ENCODE measurements around the gene SCYGR2. TPM values are rescaled to one million over a fixed set of nuclear protein-coding genes. Genes with fewer than 3 reads are reported as not detected.

SCYGR2 gene
- total and polyA plus RNA-seq, 2 of the 8 experiments (the other 6 are each of a cell fraction or from before 2014, with no cell fraction given), result not detected

DNA sequence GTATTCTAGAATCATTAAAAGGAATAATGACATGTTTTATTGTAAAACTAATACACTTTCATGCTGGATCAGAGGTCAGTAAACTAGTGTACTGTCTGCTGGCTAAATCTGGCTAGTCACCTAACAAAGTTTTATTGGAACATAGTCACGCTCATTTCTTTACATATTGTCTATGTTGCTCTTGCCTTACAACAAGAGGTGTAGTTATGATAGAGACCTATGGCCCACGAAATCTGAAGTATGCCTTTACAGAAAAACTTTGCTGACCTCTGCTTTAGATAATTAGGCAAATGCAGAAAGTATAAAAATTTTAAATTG is 29.9 kb upstream of the SCYGR2 start:
- H4K20me1 ChIP-seq (replicated peaks in 1 of 2; ENCODE audit: control insufficient read depth in 1 of 2, insufficient read depth in 2 of 2, low read length in 2 of 2), result no peaks in the 10 kb centered on the region
- H3K9ac ChIP-seq (replicated peaks in 1 of 4; ENCODE audit: extremely low read depth in 1 of 4, low read depth in 3 of 4, low read length in 3 of 4), result no peak overlapping the region
- no peaks in the 10 kb centered on the region for H3K9me3 ChIP-seq (ENCODE audit: insufficient read depth in 2 of 2, low read depth in 1 of 2, low read length in 1 of 2)
- no peak overlapping the region for H3K4ac ChIP-seq (replicated peaks; ENCODE audit: insufficient read length, low read depth, low read length)
- H4K5ac ChIP-seq (ENCODE audit: insufficient read length, low read depth, low read length), result no peak overlapping the region
- H3K79me1 ChIP-seq (ENCODE audit: low read depth, low read length), result no peaks in the 10 kb centered on the region
- no peaks in the 10 kb centered on the region for H3K27me3 ChIP-seq (replicated peaks in 1 of 4; ENCODE audit: control insufficient read depth in 3 of 4, extremely low read depth in 1 of 4, insufficient read depth in 3 of 4, low read length in 3 of 4)
- H3K56ac ChIP-seq (replicated peaks; ENCODE audit: insufficient read length, low read depth, low read length), result no peak overlapping the region
- no peak for TF ChIP-seq EZH2 (IDR thresholded peaks at IDR 0.05; ENCODE audit: low read depth, low read length, severe bottlenecking)
- no peak for TF ChIP-seq RAD21 (IDR thresholded peaks at IDR 0.05 in 1 of 2, conservative IDR thresholded peaks at IDR 0.05 in 1 of 2; ENCODE audit: low read depth in 2 of 2, low read length in 2 of 2)
- no peak for TF ChIP-seq SUZ12 (IDR thresholded peaks at IDR 0.05; ENCODE audit: low read length)
- TF ChIP-seq POLR2A (IDR thresholded peaks at IDR 0.05; ENCODE audit: control extremely low read depth in 1 of 2, low read depth in 2 of 2, low read length in 2 of 2), result no peak
- TF ChIP-seq, protein P1, sequence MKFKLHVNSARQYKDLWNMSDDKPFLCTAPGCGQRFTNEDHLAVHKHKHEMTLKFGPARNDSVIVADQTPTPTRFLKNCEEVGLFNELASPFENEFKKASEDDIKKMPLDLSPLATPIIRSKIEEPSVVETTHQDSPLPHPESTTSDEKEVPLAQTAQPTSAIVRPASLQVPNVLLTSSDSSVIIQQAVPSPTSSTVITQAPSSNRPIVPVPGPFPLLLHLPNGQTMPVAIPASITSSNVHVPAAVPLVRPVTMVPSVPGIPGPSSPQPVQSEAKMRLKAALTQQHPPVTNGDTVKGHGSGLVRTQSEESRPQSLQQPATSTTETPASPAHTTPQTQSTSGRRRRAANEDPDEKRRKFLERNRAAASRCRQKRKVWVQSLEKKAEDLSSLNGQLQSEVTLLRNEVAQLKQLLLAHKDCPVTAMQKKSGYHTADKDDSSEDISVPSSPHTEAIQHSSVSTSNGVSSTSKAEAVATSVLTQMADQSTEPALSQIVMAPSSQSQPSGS (IDR thresholded peaks at IDR 0.05; ENCODE audit: low read length), result no peak
- no peak for TF ChIP-seq TAF1 (IDR thresholded peaks at IDR 0.05; ENCODE audit: low read depth, low read length)
- TF ChIP-seq CEBPB (IDR thresholded peaks at IDR 0.05; ENCODE audit: low read depth, low read length), result no peak
- no peak for TF ChIP-seq YY1 (IDR thresholded peaks at IDR 0.05; ENCODE audit: low read depth, low read length)
- TF ChIP-seq BCL11A (IDR thresholded peaks at IDR 0.05; ENCODE audit: low read depth in 2 of 2, low read length in 2 of 2), result no peak
- H2BK20ac ChIP-seq (ENCODE audit: low read length), result no peak overlapping the region
- H3K4me3 ChIP-seq (ENCODE audit: extremely low read depth in 1 of 4, insufficient read depth in 2 of 4, low read depth in 3 of 4, low read length in 4 of 4), result no peak overlapping the region
- no peak overlapping the region for H2BK12ac ChIP-seq (ENCODE audit: low read depth, low read length)
- H3K79me2 ChIP-seq (ENCODE audit: control insufficient read depth in 1 of 2, insufficient read depth in 2 of 2, low read length in 2 of 2), result no peaks in the 10 kb centered on the region
- no peak overlapping the region for H3K27ac ChIP-seq (ENCODE audit: low read depth, low read length)
- FAIRE-seq (no peak), DNase-seq (ENCODE audit: low read depth in 1 of 2, low spot score in 2 of 2) (no peak)
- H3K36me3 ChIP-seq (ENCODE audit: control insufficient read depth in 2 of 4, insufficient read depth in 4 of 4, low read length in 3 of 4), result no peaks in the 10 kb centered on the region
- H2BK5ac ChIP-seq (ENCODE audit: low read depth, low read length), result no peak overlapping the region
- H3K4me1 ChIP-seq (replicated peaks in 1 of 4; ENCODE audit: control insufficient read depth in 3 of 4, insufficient read depth in 4 of 4, low read length in 3 of 4), result no peaks in the 10 kb centered on the region
- H2BK120ac ChIP-seq (replicated peaks; ENCODE audit: low read depth, low read length), result no peak overlapping the region
- H3K4me2 ChIP-seq (ENCODE audit: insufficient read depth in 1 of 2, low read depth in 2 of 2, low read length in 2 of 2), result no peak overlapping the region
- no peak overlapping the region for H3K18ac ChIP-seq (ENCODE audit: extremely low read depth, low read length)
- H4K8ac ChIP-seq (ENCODE audit: extremely low read depth, insufficient read depth, low read length), result no peak overlapping the region
- no peak overlapping the region for H2BK15ac ChIP-seq (ENCODE audit: low read length)
- no peak overlapping the region for H3K14ac ChIP-seq (ENCODE audit: insufficient read length)
- H2AFZ ChIP-seq (ENCODE audit: low read length), result no peak overlapping the region
- 82% methylated on average over 2 of the region's 2 CpGs; no CpG with 5 or more reads in 1 of the 2 experiments for WGBS, 2 experiments (ENCODE audit: extremely low coverage in 1 of 2, insufficient coverage in 1 of 2, insufficient read length in 1 of 2, insufficient replicate concordance in 2 of 2, low coverage in 1 of 2, low lambda C conversion rate in 2 of 2, missing lambda C conversion rate in 1 of 2)
- H2AK5ac ChIP-seq (ENCODE audit: low read depth, low read length), result no peak overlapping the region
- CTCF ChIA-PET (ENCODE audit: partially characterized antibody), result interaction anchor here (1.1 kb wide), 1 partner anchor 15 kb away, joined by 4 read pairs; no protein-coding TSS in a partner anchor
- no peak overlapping the region for H3K23ac ChIP-seq (ENCODE audit: insufficient read length)
- H3K23me2 ChIP-seq (ENCODE audit: low read depth, low read length), result no peaks in the 10 kb centered on the region
- POLR2A ChIA-PET (ENCODE audit: partially characterized antibody), result interaction anchor here (1.9 kb wide), 1 partner anchor 9 kb away, joined by 9 read pairs; no protein-coding TSS in a partner anchor
- no peak overlapping the region for H4K91ac ChIP-seq (replicated peaks; ENCODE audit: insufficient read length, low read length)
